HG03521 (cell line): ENCODE results near the gene TF.

Source experiments
- ATAC-seq: cut with Tn5 transposase; IDR thresholded peaks from one replicate; pipeline ENCODE4 v1.9.1; 2021; ENCODE audit warnings: mild to moderate bottlenecking, moderate library complexity; ENCODE audit not compliant: unreplicated experiment

TF gene

GRCh38 chr3:133834621-133835417 lies 88.6 kb downstream of the TF start:
- ATAC-seq, result no peak

- ATAC-seq, result no peak
Measured at GRCh38 chr3:133835418-133835743, 89.2 kb downstream of the TF start.

GRCh38 chr3:133835961-133836360 lies 89.8 kb downstream of the TF start:
- no peak for ATAC-seq

GRCh38 chr3:133836497-133837158 lies 90.4 kb downstream of the TF start:
- ATAC-seq, result no peak

GRCh38 chr3:133837487-133838295 lies 91.5 kb downstream of the TF start:
- no peak for ATAC-seq

- no peak for ATAC-seq
Measured at GRCh38 chr3:133838296-133838789, 92.2 kb downstream of the TF start.

- ATAC-seq, result no peak
Measured at GRCh38 chr3:133838916-133839800, 93.0 kb downstream of the TF start.

- no peak for ATAC-seq
Measured at GRCh38 chr3:133840055-133840737, 94.0 kb downstream of the TF start.

GRCh38 chr3:133840767-133841166 lies 94.6 kb downstream of the TF start:
- no peak for ATAC-seq

- no peak for ATAC-seq
Measured at GRCh38 chr3:133841196-133841595, 95.0 kb downstream of the TF start.

- ATAC-seq, result no peak
Measured at GRCh38 chr3:133842158-133842557, 96.0 kb downstream of the TF start.

GRCh38 chr3:133843634-133844033 lies 97.4 kb downstream of the TF start:
- no peak for ATAC-seq

GRCh38 chr3:133845127-133845526 lies 98.9 kb downstream of the TF start:
- no peak for ATAC-seq
